Measurements from ENCODE around the gene S100A6. TPM values are rescaled to one million over a fixed set of nuclear protein-coding genes. Genes with fewer than 3 reads are reported as not detected.
"Not testable (repeated sequence)": the region's sequence is repeated elsewhere in the genome, so short reads cannot be mapped to it uniquely, and the experiment has no call there.

S100A6 gene
- total RNA-seq, 4 donors from 2014 or later, result 315 to 566 (median 427) TPM

DNA sequence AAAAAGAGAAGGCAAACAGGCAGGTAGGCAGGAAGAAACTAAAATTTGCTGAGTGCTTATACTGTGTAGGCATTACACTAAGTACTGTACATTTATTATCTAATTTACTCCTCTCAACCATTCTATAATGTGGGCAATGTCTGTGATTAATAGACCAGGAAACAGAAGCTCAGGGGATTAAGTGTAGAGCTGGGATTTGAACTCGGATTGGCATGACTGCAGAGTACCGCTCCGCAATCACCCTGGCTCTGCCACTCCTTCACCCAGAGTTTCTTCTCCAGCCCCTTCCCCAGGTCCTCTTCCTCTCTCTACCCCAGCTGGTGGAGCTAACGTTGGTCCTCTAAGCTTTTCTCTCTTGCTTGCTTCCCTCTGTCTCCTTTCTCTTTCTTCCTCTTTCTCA, 41.3 kb upstream of the S100A6 start:
- TF ChIP-seq, protein P1, sequence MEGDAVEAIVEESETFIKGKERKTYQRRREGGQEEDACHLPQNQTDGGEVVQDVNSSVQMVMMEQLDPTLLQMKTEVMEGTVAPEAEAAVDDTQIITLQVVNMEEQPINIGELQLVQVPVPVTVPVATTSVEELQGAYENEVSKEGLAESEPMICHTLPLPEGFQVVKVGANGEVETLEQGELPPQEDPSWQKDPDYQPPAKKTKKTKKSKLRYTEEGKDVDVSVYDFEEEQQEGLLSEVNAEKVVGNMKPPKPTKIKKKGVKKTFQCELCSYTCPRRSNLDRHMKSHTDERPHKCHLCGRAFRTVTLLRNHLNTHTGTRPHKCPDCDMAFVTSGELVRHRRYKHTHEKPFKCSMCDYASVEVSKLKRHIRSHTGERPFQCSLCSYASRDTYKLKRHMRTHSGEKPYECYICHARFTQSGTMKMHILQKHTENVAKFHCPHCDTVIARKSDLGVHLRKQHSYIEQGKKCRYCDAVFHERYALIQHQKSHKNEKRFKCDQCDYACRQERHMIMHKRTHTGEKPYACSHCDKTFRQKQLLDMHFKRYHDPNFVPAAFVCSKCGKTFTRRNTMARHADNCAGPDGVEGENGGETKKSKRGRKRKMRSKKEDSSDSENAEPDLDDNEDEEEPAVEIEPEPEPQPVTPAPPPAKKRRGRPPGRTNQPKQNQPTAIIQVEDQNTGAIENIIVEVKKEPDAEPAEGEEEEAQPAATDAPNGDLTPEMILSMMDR (IDR thresholded peaks at IDR 0.05), result no peak
- no peak for DNase-seq (ENCODE audit: low spot score)

DNA sequence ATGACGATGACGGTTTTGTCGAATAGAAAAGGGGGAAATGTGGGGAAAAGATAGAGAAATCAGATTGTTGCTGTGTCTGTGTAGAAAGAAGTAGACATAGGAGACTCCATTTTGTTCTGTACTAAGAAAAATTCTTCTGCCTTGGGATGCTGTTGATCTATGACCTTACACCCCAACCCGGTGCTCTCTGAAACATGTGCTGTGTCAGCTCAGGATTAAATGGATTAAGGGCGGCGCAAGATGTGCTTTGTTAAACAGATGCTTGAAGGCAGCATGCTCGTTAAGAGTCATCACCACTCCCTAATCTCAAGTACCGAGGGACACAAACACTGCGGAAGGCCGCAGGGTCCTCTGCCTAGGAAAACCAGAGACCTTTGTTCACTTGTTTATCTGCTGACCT, 39.7 kb upstream of the S100A6 start:
- DNase-seq (ENCODE audit: low spot score); ATAC-seq (ENCODE audit: low FRiP score): not testable (repeated sequence)

More for the DNA sequence above, 41.3 kb upstream of the S100A6 start:
- no peak for ATAC-seq (ENCODE audit: low FRiP score)

DNA sequence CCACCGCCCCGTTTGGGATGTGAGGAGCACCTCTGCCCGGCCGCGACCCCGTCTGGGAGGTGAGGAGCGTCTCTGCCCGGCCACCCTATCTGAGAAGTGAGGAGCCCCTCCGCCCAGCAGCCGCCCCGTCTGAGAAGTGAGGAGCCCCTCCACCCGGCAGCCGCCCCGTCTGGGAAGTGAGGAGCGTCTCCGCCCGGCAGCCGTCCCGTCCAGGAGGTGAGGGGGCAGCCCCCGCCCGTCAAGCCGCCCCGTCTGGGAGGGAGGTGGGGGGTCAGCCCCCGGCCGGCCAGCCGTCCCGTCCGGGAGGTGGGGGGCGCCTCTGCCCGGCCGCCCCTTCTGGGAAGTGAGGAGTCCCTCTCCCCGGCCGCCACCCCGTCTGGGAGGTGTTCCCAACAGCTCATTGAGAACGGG, 39.3 kb upstream of the S100A6 start:
- not testable (repeated sequence) for DNase-seq (ENCODE audit: low spot score); ATAC-seq (ENCODE audit: low FRiP score)

DNA sequence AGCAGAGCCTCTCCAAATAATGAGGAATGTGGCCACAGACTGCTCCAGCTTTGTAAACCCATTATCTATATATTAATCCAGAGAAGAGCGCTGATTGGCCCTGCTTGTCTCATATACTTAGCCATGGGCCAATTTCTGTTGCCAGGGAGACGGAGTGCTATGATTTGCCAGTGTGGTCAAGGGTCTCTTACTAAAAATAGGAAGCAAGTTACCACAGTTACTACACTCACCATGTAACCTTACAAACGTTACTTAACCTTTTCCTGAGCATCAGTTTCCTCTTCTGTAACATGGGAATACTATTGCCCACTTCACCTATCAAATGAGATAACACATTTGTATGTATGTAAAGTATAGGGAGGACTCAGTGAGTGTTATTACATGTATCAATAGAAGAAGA, 37.6 kb upstream of the S100A6 start:
- ATAC-seq (ENCODE audit: low FRiP score) (no peak), DNase-seq (ENCODE audit: low spot score) (no peak)
- TF ChIP-seq, protein P1 (IDR thresholded peaks at IDR 0.05), result no peak

DNA sequence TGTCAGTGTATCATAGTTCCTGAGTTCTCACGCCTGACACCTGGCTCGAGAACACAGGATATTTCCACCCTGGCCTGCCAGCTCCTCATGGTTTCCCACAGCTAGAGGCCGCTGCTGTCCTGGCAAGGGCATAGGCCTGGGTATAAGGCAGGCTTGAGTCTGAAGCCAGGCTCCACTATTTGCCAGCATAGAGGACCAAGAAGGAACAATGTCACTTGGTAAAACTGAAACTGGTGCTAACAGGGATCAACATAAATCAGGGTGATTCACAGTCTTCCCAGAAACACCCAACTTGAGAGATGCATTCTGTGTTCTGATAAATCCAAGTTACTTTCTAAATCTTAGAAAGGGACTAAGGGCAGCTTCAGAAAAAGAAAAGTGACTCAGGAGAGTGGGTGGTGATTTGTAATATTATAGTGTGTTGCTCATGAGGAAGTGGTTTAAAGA, 36.8 kb upstream of the S100A6 start:
- TF ChIP-seq, protein P1 (IDR thresholded peaks at IDR 0.05), result peak in 2 of 3 donors; percentile 29 to 62
- ATAC-seq (ENCODE audit: low FRiP score), result peak; percentile 73
- no peak for DNase-seq (ENCODE audit: low spot score)

DNA sequence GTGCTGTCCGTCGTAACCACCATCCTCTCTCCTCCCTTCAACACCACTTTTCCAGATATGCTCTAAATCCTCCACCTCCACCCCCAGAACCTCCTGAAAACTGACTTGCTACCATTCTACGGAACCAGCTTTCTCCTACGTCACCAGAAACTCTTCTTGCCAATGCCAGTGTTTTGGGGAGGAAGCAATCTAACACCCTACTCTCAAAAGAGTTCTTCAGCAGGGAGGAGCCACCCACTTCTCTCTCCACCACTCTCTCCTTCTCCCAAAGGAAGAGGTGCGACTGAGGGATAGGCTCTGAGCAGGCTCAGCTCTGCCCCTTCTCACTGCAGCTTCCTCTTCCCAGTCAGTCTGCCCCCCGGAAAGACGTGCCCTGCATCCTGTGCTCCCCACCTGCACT, 35.9 kb upstream of the S100A6 start:
- TF ChIP-seq, protein P1 (IDR thresholded peaks at IDR 0.05), result no peak

DNA sequence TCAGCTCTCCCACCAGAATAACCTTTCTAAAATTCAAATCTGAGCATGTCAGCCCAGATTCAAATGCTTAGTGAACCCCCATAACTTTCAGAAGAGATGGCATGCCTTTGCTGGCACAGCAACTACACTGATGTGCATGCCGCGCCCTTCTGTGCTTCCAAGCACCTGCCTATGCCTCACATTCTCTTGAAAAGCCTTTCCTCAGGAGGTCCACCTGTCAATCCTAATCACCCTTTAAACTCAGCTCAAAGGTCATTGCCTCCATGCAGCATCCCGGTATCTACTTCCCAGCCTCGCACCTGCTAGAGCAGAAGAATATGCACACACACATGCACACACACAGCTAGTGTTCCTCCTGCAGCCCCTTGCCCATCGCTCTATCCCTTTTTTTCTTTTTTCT, 35.1 kb upstream of the S100A6 start:
- ATAC-seq (ENCODE audit: low FRiP score) (no peak), DNase-seq (ENCODE audit: low spot score) (no peak)
- TF ChIP-seq, protein P1 (IDR thresholded peaks at IDR 0.05), result no peak

More for the DNA sequence above, 35.9 kb upstream of the S100A6 start:
- ATAC-seq (ENCODE audit: low FRiP score), result no peak
- DNase-seq (ENCODE audit: low spot score), result no peak

DNA sequence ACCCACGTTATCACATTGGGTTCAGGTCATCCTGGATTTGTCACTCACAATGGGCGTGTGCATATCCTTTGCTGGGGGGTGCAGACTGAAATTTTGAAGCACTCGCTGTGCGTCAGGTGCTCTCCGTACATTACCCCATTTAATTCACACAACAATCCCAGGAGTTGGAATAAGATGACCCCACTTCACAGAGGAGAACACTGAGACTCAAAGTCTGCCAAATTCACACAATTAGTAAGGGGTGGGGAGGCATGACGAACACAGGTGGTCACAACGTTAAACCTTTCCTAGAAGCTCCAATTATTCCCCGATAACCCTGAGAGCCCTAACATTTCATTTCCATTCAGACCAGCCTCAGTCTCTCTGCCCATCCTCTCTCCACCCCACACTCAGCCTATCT, 33.7 kb upstream of the S100A6 start:
- TF ChIP-seq, protein P1 (IDR thresholded peaks at IDR 0.05), result no peak
- ATAC-seq (ENCODE audit: low FRiP score), result no peak

More for the DNA sequence above, 33.7 kb upstream of the S100A6 start:
- no peak for DNase-seq (ENCODE audit: low spot score)
